SK-N-MC (cell line): ENCODE measurements around the gene KDM6A.

ENCODE experiments used
- DNase-seq: peaks from one replicate; pipeline ENCODE4 v3.0.0-alpha.2; 2011; ENCODE audit warnings: low read depth, low spot score
- H3K27ac ChIP-seq: fragments of 200-600 bp; sonication (generic); 2 replicates; pipeline ENCODE4 v1.5.1; 2016; ENCODE audit warnings: mixed run types
- H3K36me3 ChIP-seq: fragments of 200-600 bp; sonication (generic); 2 replicates; pipeline ENCODE4 v1.6.1; 2017; ENCODE audit warnings: antibody characterized with exemption, low read length, mixed read lengths; ENCODE audit not compliant: insufficient read depth
- H3K4me3 ChIP-seq: fragments of 200-600 bp; sonication (generic); 2 replicates; pipeline ENCODE4 v1.5.1; 2016
- H3K9ac ChIP-seq: fragments of 200-600 bp; sonication (generic); 2 replicates; pipeline ENCODE4 v1.8.0; 2017; ENCODE audit warnings: mixed run types, mixed read lengths; ENCODE audit not compliant: insufficient read length
- H3K9me3 ChIP-seq: fragments of 200-600 bp; sonication (generic); 2 replicates; pipeline ENCODE4 v1.6.1; 2017; ENCODE audit warnings: low read depth, mild to moderate bottlenecking, antibody characterized with exemption, low read length, moderate library complexity, mixed read lengths
- EZH2 ChIP-seq: fragments of 200-600 bp; sonication (generic); IDR thresholded peaks from one replicate; pipeline ENCODE4 v1.6.1; 2017; ENCODE audit warnings: antibody characterized with exemption
- FOXP2 ChIP-seq: optimal IDR thresholded peaks from 2 replicates; pipeline ENCODE3; 2011; ENCODE audit warnings: mild to moderate bottlenecking, moderate library complexity; ENCODE audit not compliant: insufficient read depth; ENCODE audit errors: extremely low read length, control extremely low read depth
- POLR2AphosphoS5 ChIP-seq: IDR thresholded peaks from 2 replicates; pipeline ENCODE4 v1.6.1; 2012; ENCODE audit warnings: mild to moderate bottlenecking, low read depth, low read length, borderline replicate concordance

Gene KDM6A

DNA sequence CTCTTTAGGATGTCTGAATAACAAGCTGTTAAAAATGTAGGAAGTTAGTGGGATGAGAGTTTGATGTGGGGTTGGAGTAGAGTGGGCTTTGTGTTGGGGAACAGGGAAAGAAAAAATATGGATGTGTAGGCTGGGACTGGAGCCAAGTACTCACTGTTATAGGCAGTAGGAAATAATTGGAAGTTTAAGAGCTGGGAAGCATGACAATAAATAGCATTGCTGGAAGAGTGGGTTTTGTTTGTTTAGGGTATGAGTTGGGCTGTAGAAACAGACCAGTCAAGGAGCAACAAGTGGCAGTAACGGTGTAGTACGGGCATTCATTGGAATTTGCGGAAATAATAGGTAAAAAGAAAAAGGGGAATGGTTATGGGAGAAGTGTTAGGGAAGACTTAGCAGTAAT is 81.6 kb downstream of the KDM6A start:
- DNase-seq: no peak
- TF ChIP-seq FOXP2 (no peak), POLR2AphosphoS5 (no peak), EZH2 (no peak)
- H3K27ac ChIP-seq: no peak overlapping the region
- no peaks in the 10 kb centered on the region for H3K36me3 ChIP-seq
- H3K9ac ChIP-seq: no peak overlapping the region
- H3K9me3 ChIP-seq: no peaks in the 10 kb centered on the region
- H3K4me3 ChIP-seq: no peak overlapping the region

GRCh38 chrX:44957848-44958247 is 84.9 kb downstream of the KDM6A start:
- no peak for TF ChIP-seq POLR2AphosphoS5
- no peak for TF ChIP-seq EZH2
- TF ChIP-seq FOXP2: no peak

GRCh38 chrX:44958480-44958879 is 85.5 kb downstream of the KDM6A start:
- no peaks in the 10 kb centered on the region for H3K9me3 ChIP-seq
- H3K4me3 ChIP-seq: no peak overlapping the region
- TF ChIP-seq FOXP2 (no peak), POLR2AphosphoS5 (no peak), EZH2 (no peak)
- H3K36me3 ChIP-seq: peaks cover 9% of the 10 kb centered on the region; the same call in 1 of the 2 replicates
- no peak for DNase-seq
- no peak overlapping the region for H3K27ac ChIP-seq
- H3K9ac ChIP-seq: no peak overlapping the region

More at GRCh38 chrX:44957848-44958247, 84.9 kb downstream of the KDM6A start:
- no peak overlapping the region for H3K27ac ChIP-seq
- DNase-seq: no peak
- no peak overlapping the region for H3K9ac ChIP-seq
- H3K4me3 ChIP-seq: no peak overlapping the region
- peaks cover 3% of the 10 kb centered on the region; the same call in 1 of the 2 replicates for H3K36me3 ChIP-seq
- no peaks in the 10 kb centered on the region for H3K9me3 ChIP-seq

DNA sequence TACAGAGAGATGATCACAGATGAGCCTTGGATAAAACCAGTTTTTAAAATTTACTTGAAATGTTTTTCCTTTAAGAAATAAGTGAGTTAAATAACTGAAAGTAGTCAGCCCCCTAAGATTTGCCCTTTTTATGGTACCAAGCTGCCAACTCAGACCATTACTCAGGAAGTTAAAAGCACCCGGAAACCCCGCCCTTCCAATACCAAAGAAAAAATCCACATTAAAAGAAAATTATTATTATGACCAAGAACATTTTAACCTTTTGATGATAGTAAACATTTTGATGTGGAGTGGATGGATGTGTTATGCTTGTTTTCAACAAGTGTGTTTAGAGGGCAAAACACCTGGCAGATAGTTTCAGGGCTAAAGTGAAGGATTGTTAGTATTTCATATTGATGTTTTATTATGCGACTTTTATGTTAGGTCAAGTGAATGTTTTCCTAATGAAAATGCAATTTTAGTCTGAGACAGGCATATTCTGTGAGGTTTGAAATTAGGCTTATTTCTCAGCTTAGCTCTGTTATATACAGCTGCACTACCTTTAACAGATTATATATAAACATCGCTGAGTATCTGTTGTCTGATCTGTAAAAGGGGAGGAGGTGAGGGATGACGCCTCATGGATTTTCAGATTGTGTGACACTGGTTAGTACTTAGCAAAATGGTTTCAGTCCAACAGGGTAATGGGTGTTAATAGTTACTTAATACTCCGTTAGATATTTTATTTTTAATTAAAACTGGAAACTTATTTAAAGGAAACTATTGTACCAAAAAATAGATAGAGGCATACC is 89.0 kb downstream of the KDM6A start:
- TF ChIP-seq EZH2: no peak
- no peak for TF ChIP-seq FOXP2
- no peak for TF ChIP-seq POLR2AphosphoS5
- peaks cover 9% of the 10 kb centered on the region; the same call in 1 of the 2 replicates for H3K36me3 ChIP-seq
- H3K4me3 ChIP-seq: no peak overlapping the region
- H3K27ac ChIP-seq: no peak overlapping the region
- no peaks in the 10 kb centered on the region for H3K9me3 ChIP-seq
- no peak for DNase-seq
- no peak overlapping the region for H3K9ac ChIP-seq

- H3K9ac ChIP-seq: no peak overlapping the region
- no peaks in the 10 kb centered on the region for H3K9me3 ChIP-seq
- DNase-seq: no peak
- H3K27ac ChIP-seq: no peak overlapping the region
- TF ChIP-seq EZH2: no peak
- no peak for TF ChIP-seq FOXP2
- no peak for TF ChIP-seq POLR2AphosphoS5
- peaks cover 9% of the 10 kb centered on the region; the same call in 1 of the 2 replicates for H3K36me3 ChIP-seq
- H3K4me3 ChIP-seq: no peak overlapping the region
These were observed 90.0 kb downstream of the KDM6A start for GRCh38 chrX:44962944-44963343.

DNA sequence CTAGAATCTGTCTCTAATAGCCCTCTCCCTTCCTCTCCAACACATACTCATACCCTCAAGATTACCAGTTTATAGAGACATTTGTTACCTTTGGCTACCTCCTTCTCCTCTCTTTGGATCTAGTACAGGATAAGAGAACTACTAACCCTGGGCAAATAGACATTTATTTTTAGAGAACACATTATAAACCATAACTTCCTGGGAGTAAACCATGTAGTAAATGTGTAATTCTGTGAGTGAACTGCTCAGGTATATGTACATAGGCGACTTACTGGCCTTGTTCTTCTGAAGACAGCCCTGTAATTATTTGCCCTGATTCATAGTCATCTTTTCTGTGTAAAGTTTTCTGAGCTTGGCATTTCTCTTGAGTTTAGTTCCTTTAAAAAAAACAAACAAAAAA is 94.2 kb downstream of the KDM6A start:
- H3K4me3 ChIP-seq: no peak overlapping the region
- DNase-seq: no peak
- H3K9ac ChIP-seq: no peak overlapping the region
- peaks cover 9% of the 10 kb centered on the region; the same call in 1 of the 2 replicates for H3K36me3 ChIP-seq
- no peak for TF ChIP-seq EZH2
- no peak overlapping the region for H3K27ac ChIP-seq
- no peaks in the 10 kb centered on the region for H3K9me3 ChIP-seq

- Histone ChIP-seq H3K36me3 (peaks cover 12% of the 10 kb centered on the region), H3K9me3 (no peaks in the 10 kb centered on the region)
These were observed 97.7 kb downstream of the KDM6A start for GRCh38 chrX:44970709-44971108.

DNA sequence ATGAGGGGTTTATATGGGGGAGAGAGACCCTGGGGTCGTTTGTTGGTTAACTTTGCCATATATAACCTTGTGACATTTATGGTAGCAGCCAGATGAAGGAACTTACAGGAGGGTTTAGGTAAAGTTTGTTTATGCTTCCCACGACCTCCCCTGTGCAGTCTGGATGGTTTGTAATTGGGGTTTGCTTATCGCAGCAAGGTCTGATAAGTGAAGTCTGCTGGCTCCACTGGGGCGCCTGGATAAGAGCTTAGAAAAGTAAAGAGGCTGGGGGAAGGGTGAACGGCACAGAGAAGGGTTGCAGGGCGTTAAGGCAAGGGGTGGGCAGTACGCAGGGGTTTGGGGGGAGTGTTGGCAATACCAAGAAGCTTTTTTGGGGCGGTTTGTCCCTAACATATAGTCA is 98.7 kb downstream of the KDM6A start:
- H3K36me3 ChIP-seq: peaks cover 12% of the 10 kb centered on the region
- TF ChIP-seq FOXP2: no peak
- no peak for TF ChIP-seq EZH2
- no peak for TF ChIP-seq POLR2AphosphoS5
- DNase-seq: no peak
- H3K27ac ChIP-seq: no peak overlapping the region
- no peak overlapping the region for H3K4me3 ChIP-seq
- no peaks in the 10 kb centered on the region for H3K9me3 ChIP-seq
- no peak overlapping the region for H3K9ac ChIP-seq

More at GRCh38 chrX:44970709-44971108, 97.7 kb downstream of the KDM6A start:
- Histone ChIP-seq H3K27ac (no peak overlapping the region), H3K4me3 (no peak overlapping the region), H3K9ac (no peak overlapping the region)
- no peak for TF ChIP-seq EZH2
- no peak for TF ChIP-seq POLR2AphosphoS5
- TF ChIP-seq FOXP2: no peak
- DNase-seq: no peak

DNA sequence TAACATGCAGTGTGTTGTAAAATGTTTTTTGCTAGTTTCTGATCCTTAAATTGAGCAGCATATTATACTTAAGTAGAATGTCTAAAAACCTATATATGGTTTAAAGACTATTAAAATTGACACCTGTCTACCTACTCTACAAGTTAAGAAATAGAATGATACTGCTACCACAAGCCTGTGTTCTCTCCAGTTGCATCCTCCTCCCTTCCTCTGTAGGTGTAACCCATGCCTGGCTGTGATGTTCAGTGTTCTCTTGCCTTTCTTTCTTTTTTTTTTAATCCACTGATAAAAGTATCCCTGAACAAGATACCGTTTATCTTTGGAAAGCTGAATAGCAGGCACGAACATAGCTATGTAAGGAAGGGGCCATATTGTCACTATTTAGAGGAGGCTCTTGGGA is 99.1 kb downstream of the KDM6A start:
- Histone ChIP-seq H3K9me3 (no peaks in the 10 kb centered on the region), H3K4me3 (no peak overlapping the region), H3K27ac (no peak overlapping the region), H3K9ac (no peak overlapping the region), H3K36me3 (peaks cover 12% of the 10 kb centered on the region)
- TF ChIP-seq FOXP2 (no peak), POLR2AphosphoS5 (no peak), EZH2 (no peak)
- no peak for DNase-seq
